Measurements from ENCODE around the gene IDI2. TPM values are rescaled to one million over a fixed set of nuclear protein-coding genes. Genes with fewer than 3 reads are reported as not detected.

Gene IDI2
- total RNA-seq, 1 experiment from 2014 or later = not detected

DNA sequence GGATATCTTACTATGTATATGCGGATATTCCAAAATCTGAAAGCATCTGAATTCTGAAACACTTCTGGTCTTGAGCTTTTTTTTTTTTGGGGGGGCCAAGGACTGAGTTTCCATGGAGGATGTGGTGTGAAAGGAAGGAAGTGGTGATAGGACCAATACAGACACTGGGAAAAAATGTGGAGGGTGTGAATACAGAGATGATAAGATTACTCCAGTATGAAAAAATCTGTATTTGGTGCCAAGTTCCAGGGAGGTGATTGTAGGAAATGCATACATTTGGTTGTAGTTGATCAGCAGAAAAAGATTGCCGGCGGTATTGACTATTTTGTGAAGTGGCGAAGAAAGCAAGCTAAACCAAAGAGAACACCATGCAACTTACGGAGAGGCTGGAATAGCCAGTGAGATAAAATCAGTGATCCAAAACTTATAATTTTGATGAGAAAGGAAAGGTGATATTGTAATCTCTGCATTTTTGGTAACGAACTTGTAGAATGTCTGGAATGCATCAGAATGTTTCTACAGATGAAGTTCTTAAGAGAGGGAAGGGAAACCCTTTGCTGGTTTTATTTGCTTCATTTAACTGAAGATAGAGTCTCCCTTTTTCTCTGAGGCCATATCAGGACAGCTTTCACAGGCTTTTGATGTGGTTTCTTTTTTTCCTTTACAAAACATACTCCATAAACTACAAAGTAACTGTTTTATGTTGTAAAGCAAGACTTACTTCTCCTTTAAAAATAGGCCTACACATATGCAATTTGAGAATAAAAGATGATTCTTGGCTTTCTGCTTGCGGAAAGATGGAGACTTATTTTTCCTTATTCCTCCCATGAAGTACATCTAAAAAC, 36.5 kb upstream of the IDI2 start:
- H3K9me3 Mint-ChIP-seq (ENCODE audit: unreplicated experiment) = no peaks in the 10 kb centered on the region
- intact Hi-C loops (cut with micrococcal nuclease) = no loop called here
- no TSS peak for BruUV-seq (replicated peaks)
- peaks cover 42% of the 10 kb centered on the region for H3K36me3 Mint-ChIP-seq (ENCODE audit: insufficient read depth, unreplicated experiment)
- H3K27ac Mint-ChIP-seq (ENCODE audit: low read depth, unreplicated experiment) = no peak overlapping the region
- H3K4me3 Mint-ChIP-seq (ENCODE audit: unreplicated experiment) = no peak overlapping the region
- TF ChIP-seq CTCF (IDR thresholded peaks at IDR 0.05; ENCODE audit: unreplicated experiment) = no peak
- ChIA-PET POLR2A (interaction anchor here (3.0 to 5.0 kb wide), 2 partner anchors 12 to 75 kb away, joined by 15 to 61 read pairs; partner anchors contain the start of genes GTPBP4 and IDI1), CTCF (interaction anchor here (0.6 kb wide), 2 partner anchors 12 to 79 kb away, joined by 5 read pairs; no protein-coding TSS in a partner anchor)
- no peaks in the 10 kb centered on the region for H3K27me3 Mint-ChIP-seq (ENCODE audit: insufficient read depth, unreplicated experiment)
- no peak for DNase-seq (ENCODE audit: unreplicated experiment)
- H3K4me1 Mint-ChIP-seq (ENCODE audit: insufficient read depth, unreplicated experiment) = peaks cover 18% of the 10 kb centered on the region

- peak; percentile 27 for DNase-seq (ENCODE audit: unreplicated experiment)
- BruUV-seq (replicated peaks) = no TSS peak
- TF ChIP-seq CTCF (IDR thresholded peaks at IDR 0.05; ENCODE audit: unreplicated experiment) = no peak
- Mint-ChIP-seq H3K36me3 (ENCODE audit: insufficient read depth, unreplicated experiment) (peaks cover 30% of the 10 kb centered on the region), H3K27ac (ENCODE audit: low read depth, unreplicated experiment) (peak overlapping the region; percentile 47), H3K9me3 (ENCODE audit: unreplicated experiment) (no peaks in the 10 kb centered on the region), H3K27me3 (ENCODE audit: insufficient read depth, unreplicated experiment) (no peaks in the 10 kb centered on the region), H3K4me1 (ENCODE audit: insufficient read depth, unreplicated experiment) (peaks cover 19% of the 10 kb centered on the region), H3K4me3 (ENCODE audit: unreplicated experiment) (no peak overlapping the region)
- CTCF ChIA-PET = no interaction called here
- intact Hi-C loops (cut with micrococcal nuclease) = no loop called here
- POLR2A ChIA-PET = interaction anchor here (0.7 to 5.0 kb wide), 6 partner anchors 10 to 130 kb away, joined by 3 to 61 read pairs (median 8); partner anchors contain the start of genes GTPBP4, IDI1 and LARP4B
Measured at GRCh38 chr10:1059902-1060301, 34.2 kb upstream of the IDI2 start.

- no peaks in the 10 kb centered on the region for H3K9me3 Mint-ChIP-seq (ENCODE audit: unreplicated experiment)
- no peak for DNase-seq (ENCODE audit: unreplicated experiment)
- H3K27ac Mint-ChIP-seq (ENCODE audit: low read depth, unreplicated experiment) = peak overlapping the region; percentile 95
- H3K4me3 Mint-ChIP-seq (ENCODE audit: unreplicated experiment) = peak overlapping the region; percentile 99
- TF ChIP-seq CTCF (IDR thresholded peaks at IDR 0.05; ENCODE audit: unreplicated experiment) = no peak
- peaks cover 36% of the 10 kb centered on the region for H3K4me1 Mint-ChIP-seq (ENCODE audit: insufficient read depth, unreplicated experiment)
- POLR2A ChIA-PET = interaction anchor here (0.5 to 11.5 kb wide), 10 partner anchors 9 to 240 kb away, joined by 3 to 217 read pairs (median 4); partner anchors contain the start of genes IDI1 and LARP4B
- H3K27me3 Mint-ChIP-seq (ENCODE audit: insufficient read depth, unreplicated experiment) = no peaks in the 10 kb centered on the region
- H3K36me3 Mint-ChIP-seq (ENCODE audit: insufficient read depth, unreplicated experiment) = peaks cover 26% of the 10 kb centered on the region
- intact Hi-C loops (cut with micrococcal nuclease) = no loop called here
- CTCF ChIA-PET = interaction anchor here (0.6 to 1.2 kb wide), 2 partner anchors 12 to 724 kb away, joined by 3 to 5 read pairs; no protein-coding TSS in a partner anchor
- BruUV-seq (replicated peaks) = no TSS peak
Measured at GRCh38 chr10:1058017-1058416, 32.4 kb upstream of the IDI2 start.

DNA sequence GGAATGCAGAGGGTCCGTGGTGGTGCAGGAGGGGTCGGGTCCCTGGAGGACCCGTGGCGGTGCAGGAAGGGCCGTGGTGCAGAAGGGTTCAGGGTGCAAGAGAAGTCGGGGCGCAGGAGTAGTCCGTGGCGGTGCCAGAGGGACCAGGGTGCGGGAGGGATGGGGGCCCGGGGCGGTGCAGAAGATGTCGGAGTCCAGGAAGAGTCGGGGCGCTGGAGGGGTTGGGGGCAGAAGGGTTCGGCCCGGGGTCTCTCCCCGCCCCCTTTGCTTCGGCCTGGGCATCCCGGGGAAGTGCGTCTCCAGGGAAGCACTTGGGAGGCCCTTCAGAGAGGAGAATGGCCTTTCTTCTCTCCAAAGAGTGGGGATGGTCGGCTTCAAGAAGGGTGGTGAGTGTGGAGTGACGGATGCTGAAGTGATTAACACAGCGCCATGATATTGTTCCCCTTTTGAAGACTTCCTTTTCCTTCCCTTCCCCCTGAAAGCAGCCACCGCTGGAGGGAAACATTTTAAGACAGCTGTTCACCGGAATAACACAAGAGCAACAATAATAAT, 31.5 kb upstream of the IDI2 start:
- Mint-ChIP-seq H3K36me3 (ENCODE audit: insufficient read depth, unreplicated experiment) (peaks cover 27% of the 10 kb centered on the region), H3K9me3 (ENCODE audit: unreplicated experiment) (no peaks in the 10 kb centered on the region), H3K27me3 (ENCODE audit: insufficient read depth, unreplicated experiment) (no peaks in the 10 kb centered on the region), H3K4me1 (ENCODE audit: insufficient read depth, unreplicated experiment) (peaks cover 36% of the 10 kb centered on the region), H3K27ac (ENCODE audit: low read depth, unreplicated experiment) (peak overlapping the region; percentile 95), H3K4me3 (ENCODE audit: unreplicated experiment) (peak overlapping the region; percentile 99)
- TF ChIP-seq CTCF (IDR thresholded peaks at IDR 0.05; ENCODE audit: unreplicated experiment) = no peak
- ChIA-PET POLR2A (interaction anchor here (0.6 to 11.5 kb wide), 10 partner anchors 8 to 240 kb away, joined by 3 to 217 read pairs (median 5); partner anchors contain the start of gene IDI1), CTCF (no interaction called here)
- intact Hi-C loops (cut with micrococcal nuclease) = no loop called here
- no peak for DNase-seq (ENCODE audit: unreplicated experiment)
- BruUV-seq (replicated peaks) = no TSS peak

All from MCF 10A (cell line).